DOHH2 (cell line): ENCODE results near the gene TMEM97.

Source experiments
- H3F3A ChIP-seq: fragments of 200-600 bp; sonication (generic), shearing (Covaris generic); 2 replicates; pipeline ENCODE4 v1.6.0; 2016; ENCODE audit warnings: antibody characterized with exemption, mild to moderate bottlenecking; ENCODE audit not compliant: control insufficient read depth, insufficient read depth
- H3K27ac ChIP-seq: fragments of 200-600 bp; sonication (generic); 2 replicates; pipeline ENCODE4 v1.5.1; 2014; ENCODE audit warnings: low read depth, mild to moderate bottlenecking, low read length, moderate library complexity
- H3K27me3 ChIP-seq: fragments of 200-600 bp; sonication (generic); 2 replicates; pipeline ENCODE4 v1.6.1; 2014; ENCODE audit warnings: mild to moderate bottlenecking, low read length, mixed read lengths; ENCODE audit not compliant: control insufficient read depth
- H3K36me3 ChIP-seq: fragments of 200-600 bp; sonication (generic); 2 replicates; pipeline ENCODE4 v1.6.1; 2014; ENCODE audit warnings: mild to moderate bottlenecking, low read length, moderate library complexity, mixed read lengths; ENCODE audit not compliant: control insufficient read depth
- H3K4me1 ChIP-seq: fragments of 200-600 bp; sonication (generic); 2 replicates; pipeline ENCODE4 v1.6.1; 2014; ENCODE audit warnings: mild to moderate bottlenecking, low read length, mixed read lengths; ENCODE audit not compliant: control insufficient read depth
- H3K4me2 ChIP-seq: fragments of 200-600 bp; sonication (generic); 2 replicates; pipeline ENCODE4 v1.6.0; 2014; ENCODE audit warnings: mild to moderate bottlenecking, low read length, moderate library complexity
- H3K4me3 ChIP-seq: fragments of 200-600 bp; sonication (generic); 2 replicates; pipeline ENCODE4 v1.5.1; 2014; ENCODE audit warnings: mild to moderate bottlenecking, low read length, mixed read lengths
- H3K79me2 ChIP-seq: fragments of 200-600 bp; sonication (generic); 2 replicates; pipeline ENCODE4 v1.6.1; 2014; ENCODE audit warnings: mild to moderate bottlenecking, low read length, mixed read lengths; ENCODE audit not compliant: control insufficient read depth
- H3K9me2 ChIP-seq: fragments of 200-600 bp; sonication (generic); replicated peaks from 2 replicates; pipeline ENCODE4 v1.6.1; 2014; ENCODE audit warnings: mild to moderate bottlenecking, low read length, mixed read lengths; ENCODE audit not compliant: control insufficient read depth
- H3K9me3 ChIP-seq: fragments of 200-600 bp; sonication (generic); 2 replicates; pipeline ENCODE4 v1.6.1; 2014; ENCODE audit warnings: antibody characterized with exemption, low read length, mixed read lengths; ENCODE audit not compliant: control insufficient read depth, insufficient read depth
- H4K20me1 ChIP-seq: fragments of 200-600 bp; sonication (generic); 2 replicates; pipeline ENCODE4 v1.6.0; 2014; ENCODE audit warnings: low read depth, mild to moderate bottlenecking, antibody characterized with exemption, low read length, moderate library complexity; ENCODE audit not compliant: control insufficient read depth, insufficient read depth
- CTCF ChIP-seq: fragments of 200-600 bp; sonication (generic); IDR thresholded peaks from one replicate; pipeline ENCODE4 v1.5.1; 2014; ENCODE audit warnings: antibody characterized with exemption, mild to moderate bottlenecking, low read depth, low read length; ENCODE audit not compliant: poor library complexity, severe bottlenecking
- EZH2phosphoT487 ChIP-seq: fragments of 200-600 bp; sonication (generic); IDR thresholded peaks from 2 replicates; pipeline ENCODE4 v1.6.1; 2017; ENCODE audit warnings: borderline replicate concordance, mild to moderate bottlenecking, antibody characterized with exemption, low read length, moderate library complexity, mixed read lengths

The TMEM97 gene

GRCh38 chr17:28366605-28367004 lies 47.6 kb downstream of the TMEM97 start:
- H3F3A ChIP-seq, result peaks cover 9% of the 10 kb centered on the region
- no peak overlapping the region for H3K4me3 ChIP-seq
- H3K9me2 ChIP-seq, result no peaks in the 10 kb centered on the region
- TF ChIP-seq CTCF (peak; percentile 43), EZH2phosphoT487 (no peak)
- H3K36me3 ChIP-seq, result peaks cover 15% of the 10 kb centered on the region
- H3K79me2 ChIP-seq, result no peaks in the 10 kb centered on the region
- no peak overlapping the region for H3K4me2 ChIP-seq
- H4K20me1 ChIP-seq, result no peaks in the 10 kb centered on the region
- peaks cover 7% of the 10 kb centered on the region for H3K4me1 ChIP-seq
- no peaks in the 10 kb centered on the region for H3K9me3 ChIP-seq
- no peak overlapping the region for H3K27ac ChIP-seq
- H3K27me3 ChIP-seq, result no peaks in the 10 kb centered on the region

GRCh38 chr17:28367641-28368305 lies 48.8 kb downstream of the TMEM97 start:
- Histone ChIP-seq H3K4me1 (peaks cover 12% of the 10 kb centered on the region), H3K9me2 (no peaks in the 10 kb centered on the region), H4K20me1 (no peaks in the 10 kb centered on the region), H3F3A (peaks cover 9% of the 10 kb centered on the region), H3K27me3 (no peaks in the 10 kb centered on the region), H3K27ac (no peak overlapping the region), H3K4me2 (no peak overlapping the region), H3K4me3 (no peak overlapping the region), H3K79me2 (peaks cover 6% of the 10 kb centered on the region), H3K9me3 (no peaks in the 10 kb centered on the region), H3K36me3 (peaks cover 7% of the 10 kb centered on the region; the same call in 1 of the 2 replicates)
- TF ChIP-seq CTCF (no peak), EZH2phosphoT487 (no peak)

GRCh38 chr17:28368306-28368831 lies 49.4 kb downstream of the TMEM97 start:
- no peaks in the 10 kb centered on the region for H3K27me3 ChIP-seq
- H4K20me1 ChIP-seq, result no peaks in the 10 kb centered on the region
- H3F3A ChIP-seq, result peaks cover 9% of the 10 kb centered on the region
- no peak overlapping the region for H3K4me3 ChIP-seq
- TF ChIP-seq CTCF, result no peak
- no peak for TF ChIP-seq EZH2phosphoT487
- no peaks in the 10 kb centered on the region for H3K9me2 ChIP-seq
- H3K36me3 ChIP-seq, result peaks cover 2% of the 10 kb centered on the region; the same call in 1 of the 2 replicates
- no peak overlapping the region for H3K27ac ChIP-seq
- no peak overlapping the region for H3K4me2 ChIP-seq
- H3K9me3 ChIP-seq, result no peaks in the 10 kb centered on the region
- peaks cover 18% of the 10 kb centered on the region for H3K4me1 ChIP-seq
- H3K79me2 ChIP-seq, result peaks cover 12% of the 10 kb centered on the region
